Esophagus muscularis mucosa (tissue), 4 donors: ENCODE results near the gene SUPT3H.

ENCODE experiments used
- CTCF ChIP-seq, 3 experiments: fragments of 200-600 bp in 2 of 3; fragments of 450-650 bp in 1 of 3; sonication (generic) in 2 of 3; IDR thresholded peaks; one replicate each; pipeline ENCODE4 v1.5.1; 2017 to 2019; ENCODE audit warnings: antibody characterized with exemption in 3 of 3, mild to moderate bottlenecking in 2 of 3, moderate library complexity in 1 of 3
- EP300 ChIP-seq: sonication (generic); formaldehyde crosslinking; IDR thresholded peaks from one replicate; pipeline ENCODE4 v1.6.1; 2017; ENCODE audit warnings: antibody characterized with exemption
- POLR2A ChIP-seq: fragments of 450-650 bp; IDR thresholded peaks from one replicate; pipeline ENCODE4 v1.6.1; 2017; ENCODE audit warnings: antibody characterized with exemption, moderate library complexity, mild to moderate bottlenecking, low read depth
- POLR2AphosphoS5 ChIP-seq, 2 donors: sonication (generic); formaldehyde crosslinking; IDR thresholded peaks; one replicate each; pipeline ENCODE4 v1.6.1; 2017; ENCODE audit warnings: antibody characterized with exemption in 2 of 2

- TF ChIP-seq CTCF (IDR thresholded peaks at IDR 0.05) (no peak), POLR2A (no peak), EP300 (no peak), POLR2AphosphoS5 (IDR thresholded peaks at IDR 0.05) (no peak)
Observed at GRCh38 chr6:44918671-44919296, 458.9 kb downstream of the SUPT3H start.
